Common myeloid progenitor, CD34-positive (primary cell): Measurements from ENCODE around the gene NAP1L4.

ENCODE experiments used
- CTCF ChIA-PET: fragments of 350-600 bp; sonication (Branson Sonifier 250); formaldehyde crosslinking; loops from one replicate; lab custom pipeline; 2021; ENCODE audit warnings: antibody characterized with exemption; lab: Charles Lee
- POLR2A ChIA-PET: fragments of 350-600 bp; sonication (Branson Sonifier 250); formaldehyde crosslinking; loops from one replicate; lab custom pipeline; 2021; ENCODE audit warnings: antibody characterized with exemption; lab: Charles Lee
- DNase-seq, 3 donors: peaks; one replicate each; pipeline versions ENCODE4 v3.0.0 to v3.0.0-alpha.2; 2013
- H3K27ac ChIP-seq, 2 experiments: 1 replicate in 1 of 2; 2 replicates in 1 of 2; pipeline ENCODE4 v1.7.0; 2013; ENCODE audit warnings: inconsistent platforms in 2 of 2, low read length in 2 of 2, mild to moderate bottlenecking in 2 of 2, low read depth in 1 of 2, moderate library complexity in 1 of 2; ENCODE audit not compliant: severe bottlenecking in 2 of 2, insufficient read depth in 1 of 2, poor library complexity in 1 of 2
- H3K27me3 ChIP-seq, 5 experiments: replicated peaks in 2 of 5; 1 replicate in 3 of 5; 2 replicates in 2 of 5; pipeline versions ENCODE4 v1.6.1 to v1.7.0; 2013; ENCODE audit warnings: low read length in 4 of 5, mild to moderate bottlenecking in 2 of 5, moderate library complexity in 2 of 5, inconsistent platforms in 1 of 5; ENCODE audit not compliant: insufficient read depth in 5 of 5, control insufficient read depth in 4 of 5
- H3K36me3 ChIP-seq, 4 experiments: 1 replicate in 2 of 4; 2 replicates in 2 of 4; pipeline versions ENCODE4 v1.6.1 to v1.7.0; 2013; ENCODE audit warnings: low read length in 3 of 4, control low read depth in 1 of 4, mild to moderate bottlenecking in 1 of 4; ENCODE audit not compliant: control insufficient read depth in 4 of 4, insufficient read depth in 4 of 4
- H3K4me1 ChIP-seq, 4 experiments: 1 replicate in 3 of 4; 2 replicates in 1 of 4; pipeline versions ENCODE4 v1.6.1 to v1.7.1; 2013; ENCODE audit warnings: low read length in 3 of 4, mild to moderate bottlenecking in 3 of 4, control low read depth in 1 of 4, inconsistent platforms in 1 of 4, moderate library complexity in 1 of 4; ENCODE audit not compliant: control insufficient read depth in 4 of 4, insufficient read depth in 4 of 4; ENCODE audit errors: control extremely low read depth in 1 of 4
- H3K4me3 ChIP-seq, 7 experiments: 1 replicate in 4 of 7; 2 replicates in 3 of 7; pipeline versions ENCODE4 v1.5.1 to v1.7.0; 2013; ENCODE audit warnings: mild to moderate bottlenecking in 7 of 7, low read length in 6 of 7, moderate library complexity in 6 of 7, inconsistent platforms in 2 of 7, low read depth in 2 of 7, control low read depth in 1 of 7; ENCODE audit not compliant: insufficient read depth in 4 of 7, control insufficient read depth in 1 of 7; ENCODE audit errors: extremely low read depth in 1 of 7
- H3K9me3 ChIP-seq, 5 experiments: 1 replicate in 4 of 5; 2 replicates in 1 of 5; pipeline versions ENCODE4 v1.6.1 to v1.7.1; 2013; ENCODE audit warnings: low read length in 4 of 5, mild to moderate bottlenecking in 2 of 5, inconsistent platforms in 1 of 5, low read depth in 1 of 5, moderate library complexity in 1 of 5; ENCODE audit not compliant: control insufficient read depth in 4 of 5, insufficient read depth in 2 of 5; ENCODE audit errors: control extremely low read depth in 1 of 5
- WGBS: methylation state at CpG from one replicate; pipeline ENCODE4 v1.1.5; 2013; ENCODE audit not compliant: insufficient coverage; 5-methylcytosine and 5-hydroxymethylcytosine counted together

The NAP1L4 gene

GRCh38 chr11:3011891-3012885 lies 20.1 kb upstream of the NAP1L4 start:
- no peak overlapping the region for H3K27ac ChIP-seq
- WGBS = 98% methylated on average over 28 of the region's 31 CpGs
- ChIA-PET POLR2A (no interaction called here), CTCF (interaction anchor here (0.6 to 1.3 kb wide), 5 partner anchors 8 to 328 kb away, joined by 3 read pairs; no protein-coding TSS in a partner anchor)
- no peaks in the 10 kb centered on the region for H3K27me3 ChIP-seq
- H3K9me3 ChIP-seq = no peaks in the 10 kb centered on the region
- H3K36me3 ChIP-seq = peaks cover 7 to 79% (median 58%) of the 10 kb centered on the region in 4 experiments
- DNase-seq = no peak
- no peaks in the 10 kb centered on the region for H3K4me1 ChIP-seq
- H3K4me3 ChIP-seq = no peak overlapping the region

- peaks cover 7 to 80% (median 53%) of the 10 kb centered on the region in 4 experiments for H3K36me3 ChIP-seq
- 99% methylated on average over 11 of the region's 13 CpGs for WGBS
These were observed 18.6 kb upstream of the NAP1L4 start for GRCh38 chr11:3010521-3011275.

GRCh38 chr11:3010004-3010403 lies 17.9 kb upstream of the NAP1L4 start:
- no peak overlapping the region for H3K4me3 ChIP-seq
- H3K27me3 ChIP-seq = no peaks in the 10 kb centered on the region
- no peaks in the 10 kb centered on the region for H3K9me3 ChIP-seq
- DNase-seq = no peak
- ChIA-PET POLR2A (no interaction called here), CTCF (interaction anchor here (1.3 to 2.1 kb wide), 2 partner anchors 12 to 15 kb away, joined by 3 to 10 read pairs; no protein-coding TSS in a partner anchor)
- H3K27ac ChIP-seq = no peak overlapping the region
- H3K36me3 ChIP-seq = peaks cover 7 to 73% (median 50%) of the 10 kb centered on the region in 4 experiments
- WGBS = 91% methylated on average over 12 of the region's 13 CpGs
- no peaks in the 10 kb centered on the region for H3K4me1 ChIP-seq

More at GRCh38 chr11:3010521-3011275, 18.6 kb upstream of the NAP1L4 start:
- no peak overlapping the region for H3K4me3 ChIP-seq
- DNase-seq = no peak
- ChIA-PET CTCF (interaction anchor here (0.9 to 1.3 kb wide), 2 partner anchors 13 to 15 kb away, joined by 3 read pairs; no protein-coding TSS in a partner anchor), POLR2A (no interaction called here)
- no peaks in the 10 kb centered on the region for H3K27me3 ChIP-seq
- H3K9me3 ChIP-seq = no peaks in the 10 kb centered on the region
- H3K27ac ChIP-seq = no peak overlapping the region
- H3K4me1 ChIP-seq = no peaks in the 10 kb centered on the region

GRCh38 chr11:3009481-3009880 lies 17.4 kb upstream of the NAP1L4 start:
- CTCF ChIA-PET = interaction anchor here (0.6 to 2.1 kb wide), 4 partner anchors 13 to 556 kb away, joined by 3 to 10 read pairs (median 3); no protein-coding TSS in a partner anchor
- Histone ChIP-seq H3K27ac (no peak overlapping the region), H3K9me3 (no peaks in the 10 kb centered on the region), H3K27me3 (no peaks in the 10 kb centered on the region), H3K36me3 (peaks cover 7 to 70% (median 49%) of the 10 kb centered on the region in 4 experiments), H3K4me3 (no peak overlapping the region), H3K4me1 (no peaks in the 10 kb centered on the region)
- 96% methylated on average over 5 of the region's 5 CpGs for WGBS
- POLR2A ChIA-PET = no interaction called here
- no peak for DNase-seq

- Histone ChIP-seq H3K4me1 (no peaks in the 10 kb centered on the region), H3K27me3 (no peaks in the 10 kb centered on the region), H3K9me3 (no peaks in the 10 kb centered on the region), H3K4me3 (no peak overlapping the region), H3K36me3 (peaks cover 7 to 70% (median 50%) of the 10 kb centered on the region in 4 experiments), H3K27ac (no peak overlapping the region)
- CTCF ChIA-PET = interaction anchor here (0.6 to 2.1 kb wide), 3 partner anchors 14 to 555 kb away, joined by 3 to 10 read pairs (median 3); no protein-coding TSS in a partner anchor
- WGBS = 99% methylated on average over 9 of the region's 9 CpGs
- DNase-seq = no peak
- POLR2A ChIA-PET = no interaction called here
These were observed 16.7 kb upstream of the NAP1L4 start for GRCh38 chr11:3008746-3009336.

GRCh38 chr11:3007404-3008010 lies 15.4 kb upstream of the NAP1L4 start:
- H3K4me3 ChIP-seq = no peak overlapping the region
- no peaks in the 10 kb centered on the region for H3K27me3 ChIP-seq
- H3K9me3 ChIP-seq = no peaks in the 10 kb centered on the region
- no peak for DNase-seq
- peaks cover 7 to 79% (median 54%) of the 10 kb centered on the region in 4 experiments for H3K36me3 ChIP-seq
- peaks cover 0 to 2% (median 0%) of the 10 kb centered on the region in 4 experiments for H3K4me1 ChIP-seq
- ChIA-PET POLR2A (no interaction called here), CTCF (interaction anchor here (1.3 kb wide), 1 partner anchor 9 kb away, joined by 3 read pairs; no protein-coding TSS in a partner anchor)
- no peak overlapping the region for H3K27ac ChIP-seq
- WGBS = 97% methylated on average over 13 of the region's 20 CpGs
